RPMI8226 (cell line): ENCODE measurements around the gene NEO1.
"Not testable (repeated sequence)": the region's sequence is repeated elsewhere in the genome, so short reads cannot be mapped to it uniquely, and the experiment has no call there.

Experiments used
- DNase-seq: peaks from one replicate; pipeline ENCODE4 v3.0.0-alpha.2; 2015

NEO1 gene

DNA sequence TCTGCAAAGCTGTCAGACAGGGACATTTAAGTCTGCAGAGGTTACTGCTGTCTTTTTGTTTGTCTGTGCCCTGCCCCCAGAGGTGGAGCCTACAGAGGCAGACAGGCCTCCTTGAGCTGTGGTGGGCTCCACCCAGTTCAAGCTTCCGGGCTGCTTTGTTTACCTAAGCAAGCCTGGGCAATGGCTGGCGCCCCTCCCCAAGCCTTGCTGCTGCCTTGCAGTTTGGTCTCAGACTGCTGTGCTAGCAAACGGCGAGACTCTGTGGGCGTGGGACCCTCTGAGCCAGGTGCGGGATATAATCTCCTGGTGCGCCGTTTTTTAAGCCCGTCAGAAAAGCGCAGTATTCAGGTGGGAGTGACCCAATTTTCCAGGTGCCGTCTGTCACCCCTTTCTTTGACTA is 169.2 kb downstream of the NEO1 start:
- DNase-seq: not testable (repeated sequence)

DNA sequence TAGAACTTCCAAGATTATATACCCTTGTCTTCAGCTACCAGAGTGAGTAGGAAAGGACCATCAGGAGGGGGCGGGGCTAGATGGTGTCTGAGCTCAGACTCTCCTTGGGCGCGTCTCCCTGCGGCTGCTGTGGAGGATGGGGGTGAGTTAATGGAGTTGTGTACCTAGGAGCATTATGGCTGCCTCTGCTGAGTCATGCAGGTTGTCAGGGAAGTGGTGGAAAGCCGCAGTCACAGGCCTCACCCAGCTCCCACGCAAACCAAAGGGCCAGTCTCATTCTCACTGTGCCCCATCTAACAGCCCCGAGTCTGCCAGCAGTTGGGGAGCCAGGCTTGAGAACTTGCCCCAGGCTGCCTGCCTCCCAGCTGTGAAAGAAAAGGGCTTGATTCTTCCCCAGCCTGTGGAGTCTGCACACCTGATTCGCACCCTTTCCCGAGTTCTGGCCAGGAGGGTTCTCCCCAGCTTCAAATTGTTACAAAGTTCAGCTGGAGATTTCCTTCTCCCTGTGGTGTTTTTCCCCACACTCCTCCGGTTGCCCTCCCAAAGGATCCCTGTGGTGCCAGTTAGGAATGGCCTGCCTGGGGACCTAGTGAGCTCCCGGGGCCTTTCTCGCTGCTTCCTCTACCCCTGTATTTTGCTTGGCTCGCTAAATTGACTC is 173.2 kb downstream of the NEO1 start:
- DNase-seq: no peak

DNA sequence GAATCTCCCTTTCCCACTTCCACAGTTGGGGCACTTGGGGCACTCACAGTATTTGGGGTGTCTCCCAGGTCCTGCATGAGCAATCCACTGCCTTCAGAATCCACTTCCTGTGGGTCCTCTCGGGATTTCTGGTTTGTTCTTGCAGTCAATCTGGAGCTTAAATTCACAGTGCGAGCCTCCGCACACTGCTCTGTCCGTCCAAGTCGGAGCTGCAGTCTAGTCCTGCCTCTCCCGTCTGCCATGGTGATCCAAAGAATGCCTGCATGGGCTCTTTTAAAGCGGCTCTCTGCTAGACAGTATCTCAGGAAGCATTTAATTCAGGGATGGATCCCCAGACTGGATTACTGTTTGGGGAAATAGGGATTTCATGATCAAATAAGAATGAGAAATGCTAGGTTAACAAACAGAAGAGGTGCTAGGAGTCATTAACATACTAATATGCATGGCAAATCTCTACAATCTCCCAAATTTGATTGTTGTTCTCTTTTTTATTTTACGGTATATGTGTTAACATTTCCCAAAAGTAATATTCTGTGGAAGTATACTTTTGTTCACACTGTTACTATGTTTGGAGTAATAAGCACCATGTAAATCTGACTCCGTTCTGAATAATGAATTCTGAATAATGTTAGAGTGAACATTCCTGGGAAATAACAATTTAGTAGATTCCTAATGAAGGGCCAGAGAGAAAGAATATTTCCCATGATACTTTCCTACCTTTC is 174.0 kb downstream of the NEO1 start:
- no peak for DNase-seq

DNA sequence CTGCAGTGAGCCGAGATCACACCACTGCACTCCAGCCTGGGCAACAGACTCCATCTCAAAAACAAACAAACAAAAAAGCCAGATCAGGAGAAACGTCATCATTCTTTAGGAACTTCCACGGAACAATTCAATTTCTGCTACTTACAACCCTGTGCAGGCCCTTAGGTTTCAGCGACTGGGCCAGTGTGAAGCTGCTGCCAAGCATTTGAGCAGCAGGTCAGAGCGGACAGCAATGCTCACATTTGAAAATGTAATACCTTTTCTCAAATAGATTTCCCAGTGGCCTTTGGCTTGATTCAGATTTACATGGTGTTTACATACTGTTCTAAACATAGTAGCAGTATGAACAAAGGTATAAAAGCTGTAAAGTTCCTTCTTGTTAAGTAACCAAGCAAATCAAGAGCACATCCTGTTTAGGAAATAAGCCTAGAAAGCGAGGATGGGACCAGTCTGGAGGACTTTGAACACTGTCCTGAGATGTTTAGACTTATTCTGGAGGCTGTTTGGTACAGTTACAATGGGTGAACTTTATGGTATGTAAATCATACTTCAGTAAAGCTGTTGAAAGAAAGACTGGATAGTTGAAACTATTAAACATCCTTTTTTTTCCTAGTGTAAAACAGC is 175.3 kb downstream of the NEO1 start:
- DNase-seq: no peak

DNA sequence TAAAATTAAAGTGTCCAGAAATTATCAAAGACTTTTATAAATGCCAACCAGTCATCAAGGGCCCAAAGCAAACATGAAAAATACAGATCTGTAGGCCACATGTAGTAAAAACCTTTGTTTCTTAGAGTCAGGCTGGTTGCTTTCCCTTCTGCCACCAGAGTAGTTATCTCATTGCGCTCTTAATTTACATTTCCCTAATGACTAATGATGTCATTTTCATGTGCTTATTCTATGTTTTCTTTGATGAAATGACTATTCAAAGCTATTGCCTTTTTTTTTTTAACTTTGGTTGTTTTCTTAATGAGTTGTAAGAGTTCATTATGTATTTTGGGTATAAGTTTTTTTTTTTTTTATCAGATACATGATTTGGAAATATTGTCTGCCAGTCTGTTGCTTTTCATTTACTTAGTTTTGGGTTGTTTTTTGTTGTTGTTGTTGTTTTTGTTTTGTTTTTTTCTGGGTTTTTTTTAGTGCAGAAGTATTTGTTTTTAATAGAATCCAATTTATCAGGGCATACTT is 175.9 kb downstream of the NEO1 start:
- DNase-seq: no peak

DNA sequence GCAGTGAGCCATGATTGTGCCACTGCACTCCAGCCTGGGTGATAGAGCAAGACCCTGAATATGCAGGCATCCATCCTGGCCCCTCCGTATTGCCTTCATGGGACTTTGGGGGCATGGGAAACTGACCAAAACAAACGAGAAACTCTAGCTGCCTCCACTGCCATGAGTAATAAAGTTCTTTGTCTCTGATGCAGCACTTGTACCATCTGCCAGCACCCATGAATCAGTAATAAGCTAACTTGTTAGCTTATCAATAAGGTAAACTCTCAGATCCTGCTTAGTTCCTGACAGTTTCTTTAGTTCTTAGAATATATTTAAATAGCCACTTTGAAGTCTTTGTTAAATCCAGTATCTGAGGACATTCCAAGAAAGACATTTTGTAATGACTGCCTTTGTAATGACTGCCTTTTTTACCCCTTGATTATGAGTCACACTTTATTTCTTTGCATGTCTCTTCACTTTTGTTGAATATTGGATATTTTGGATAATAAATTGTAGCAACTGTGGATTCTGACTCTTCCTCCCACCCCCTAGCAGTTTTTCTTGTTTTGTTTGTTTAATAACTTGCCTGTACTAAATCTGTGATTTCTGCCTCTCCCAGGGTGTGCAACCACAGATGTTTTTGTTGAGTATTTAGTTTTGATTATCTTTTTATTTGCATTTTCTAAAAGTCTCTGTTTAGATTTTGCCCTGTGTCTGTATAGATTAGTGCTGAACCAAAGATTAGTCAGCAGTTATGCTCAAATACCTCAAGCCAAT is 179.6 kb downstream of the NEO1 start:
- no peak for DNase-seq

DNA sequence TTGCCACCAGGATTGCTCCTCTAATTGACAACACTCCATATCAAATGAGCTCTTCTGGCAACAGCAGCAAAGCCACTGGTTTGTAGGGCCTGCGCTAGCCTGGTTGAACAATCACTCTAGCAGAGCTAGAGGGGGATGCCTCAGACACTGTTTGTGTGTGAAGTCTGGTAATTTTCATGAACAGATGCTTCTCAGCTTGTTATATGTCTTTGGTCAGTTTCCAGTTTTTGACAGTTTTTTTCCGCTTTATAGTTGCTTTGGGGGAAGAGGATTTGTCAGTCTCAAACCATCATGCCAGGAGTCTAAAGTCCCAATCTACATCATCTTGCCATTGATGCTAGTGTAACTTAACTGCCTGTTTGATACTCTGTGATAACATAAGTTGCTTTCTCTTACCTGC is 180.5 kb downstream of the NEO1 start:
- no peak for DNase-seq

DNA sequence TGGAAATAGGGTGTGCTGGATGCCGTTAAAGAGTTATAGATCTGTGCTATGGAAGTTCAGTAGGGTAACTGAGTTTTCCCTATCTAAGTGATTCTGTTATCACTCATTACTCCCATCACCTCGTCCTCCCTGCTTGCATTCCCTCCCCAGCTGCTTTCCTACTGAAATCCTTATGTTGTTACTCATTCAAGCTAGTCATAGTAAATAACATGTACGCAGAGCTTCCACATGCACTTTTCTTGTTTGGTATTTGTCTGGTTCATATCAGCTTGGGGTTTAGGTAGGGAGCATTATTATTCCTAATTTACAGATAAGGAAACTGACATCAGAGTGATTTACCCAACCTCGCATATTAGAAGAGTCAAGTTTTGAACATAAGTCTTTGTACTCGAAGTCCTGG is 181.4 kb downstream of the NEO1 start:
- no peak for DNase-seq

DNA sequence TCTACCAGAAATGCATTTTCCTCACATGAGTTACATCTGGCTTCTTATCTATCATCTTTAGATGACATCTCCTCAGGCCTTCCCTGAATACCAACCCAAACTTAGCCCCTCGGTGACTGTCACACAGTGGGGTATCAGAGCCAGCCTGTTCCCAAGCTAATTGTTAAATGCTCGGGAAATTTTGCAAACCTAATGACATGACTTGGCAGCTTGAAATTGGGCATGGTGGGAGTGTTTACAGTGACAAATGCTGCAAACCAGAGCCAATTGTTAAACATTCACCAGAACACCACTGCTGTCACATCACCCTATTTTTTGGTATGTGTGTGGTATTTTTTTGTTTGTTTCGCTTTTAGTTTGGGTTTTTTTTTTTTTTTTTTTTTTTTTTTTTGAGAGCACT is 185.6 kb downstream of the NEO1 start:
- no peak for DNase-seq

DNA sequence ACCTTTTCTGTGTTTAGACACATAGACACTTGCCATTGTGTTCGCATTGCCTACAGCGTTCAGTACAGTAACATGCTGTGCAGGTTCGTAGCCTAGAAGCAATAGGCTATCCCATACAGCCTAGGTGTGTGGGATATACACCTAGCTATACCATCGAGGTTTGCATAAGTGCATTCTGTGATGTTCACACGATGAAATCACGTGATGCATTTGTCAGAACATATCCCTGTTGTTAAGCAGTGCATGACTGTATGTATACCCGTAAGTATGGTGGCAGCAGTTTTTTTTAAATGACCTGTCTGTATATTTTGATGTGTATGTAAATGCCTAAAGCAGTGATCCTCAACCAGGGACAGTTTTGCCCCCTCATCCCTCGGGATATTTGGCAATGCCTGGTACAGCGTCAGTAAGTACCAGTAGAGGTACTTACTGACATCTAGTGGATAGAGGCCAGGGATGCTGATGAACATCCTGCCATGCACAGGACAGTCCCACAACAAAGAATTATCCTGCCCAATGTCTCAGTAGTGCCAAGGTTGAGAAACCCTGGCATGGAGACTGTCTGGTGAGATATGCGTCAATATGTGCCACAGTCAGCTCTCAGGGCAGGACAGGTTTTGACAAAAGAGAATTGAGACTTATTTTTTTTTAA is 187.4 kb downstream of the NEO1 start:
- DNase-seq: no peak

DNA sequence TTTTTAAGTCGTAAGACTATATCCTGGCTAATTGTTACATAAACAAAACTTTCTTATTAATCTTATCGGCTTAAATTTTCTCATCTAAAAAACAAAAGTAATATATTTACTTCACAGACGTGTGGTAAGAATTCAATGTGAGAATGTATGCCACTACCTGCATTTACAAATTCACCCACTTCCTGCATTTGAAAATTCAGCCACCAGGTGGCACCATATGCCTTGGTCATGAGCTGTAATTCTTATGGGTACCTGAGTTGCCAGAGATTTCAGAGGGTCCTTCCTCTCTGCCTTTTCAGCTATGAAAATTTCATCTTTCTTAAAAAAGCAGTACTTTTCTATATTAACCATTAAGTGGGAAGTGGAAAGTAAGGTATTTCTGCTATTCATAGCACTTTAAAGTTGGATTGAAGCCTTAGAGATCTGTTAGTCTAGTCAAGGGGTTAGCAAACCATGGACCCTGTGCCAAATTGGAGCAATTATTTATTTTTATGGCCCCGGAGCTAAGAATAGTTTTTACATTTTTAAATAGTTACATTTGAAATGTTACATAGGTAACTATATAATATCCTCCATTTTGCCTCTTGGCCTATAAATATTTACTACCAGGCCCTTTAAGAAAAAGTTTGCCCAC is 188.7 kb downstream of the NEO1 start:
- DNase-seq: peak; percentile 85

DNA sequence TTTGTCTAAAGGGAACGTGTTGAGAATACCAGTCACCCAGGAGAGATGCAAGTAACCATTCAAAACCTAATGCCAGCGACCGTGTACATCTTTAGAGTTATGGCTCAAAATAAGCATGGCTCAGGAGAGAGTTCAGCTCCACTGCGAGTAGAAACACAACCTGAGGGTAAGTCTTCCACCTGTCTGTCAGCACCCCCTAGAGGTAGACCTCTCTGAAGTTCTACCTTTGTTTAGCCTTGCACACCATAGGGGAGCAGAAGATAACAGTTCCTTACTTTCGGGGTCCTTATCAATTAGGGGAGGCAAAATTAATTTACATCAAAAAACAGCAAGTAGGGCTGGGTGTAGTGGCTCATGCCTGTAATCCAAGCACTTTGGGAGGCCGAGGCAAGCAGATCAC is 192.1 kb downstream of the NEO1 start:
- peak; percentile 59 for DNase-seq

DNA sequence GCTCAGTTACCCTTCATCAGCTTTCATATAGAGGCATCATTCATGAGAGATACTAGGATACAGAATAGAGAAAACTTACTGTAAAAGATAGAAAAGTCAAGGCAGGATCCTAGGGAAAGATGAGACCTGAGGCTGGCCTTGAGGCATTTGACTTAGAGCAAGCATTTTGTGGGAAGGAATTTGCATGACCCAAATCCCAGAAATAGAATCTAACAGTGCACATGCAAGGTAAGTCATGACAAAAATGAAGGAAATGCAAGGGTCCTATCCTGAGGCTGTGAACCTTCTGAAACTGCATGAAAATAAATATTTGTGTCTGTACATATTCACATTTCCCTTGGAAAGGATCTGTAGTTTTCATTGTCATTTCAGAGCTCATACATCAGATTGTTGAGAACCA is 194.2 kb downstream of the NEO1 start:
- DNase-seq: no peak

DNA sequence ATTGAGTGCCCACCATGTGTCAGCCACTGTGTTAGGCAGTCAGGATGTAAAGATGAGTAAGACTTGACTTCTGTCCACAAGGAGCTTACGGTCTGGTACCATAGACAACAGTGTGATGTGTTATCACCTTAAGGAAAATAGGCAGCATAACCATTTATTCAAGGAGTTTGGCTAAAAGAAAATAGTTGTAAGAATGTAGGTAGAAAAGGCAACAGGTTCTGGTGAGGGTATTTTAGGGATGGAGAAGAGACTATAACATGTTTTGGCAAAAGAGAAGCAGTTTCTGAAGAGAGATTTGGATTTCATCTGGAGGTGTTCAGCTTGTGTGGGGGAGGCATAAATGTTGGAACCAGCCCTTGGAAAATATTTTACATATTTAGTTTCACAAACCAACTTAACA is 194.6 kb downstream of the NEO1 start:
- no peak for DNase-seq

DNA sequence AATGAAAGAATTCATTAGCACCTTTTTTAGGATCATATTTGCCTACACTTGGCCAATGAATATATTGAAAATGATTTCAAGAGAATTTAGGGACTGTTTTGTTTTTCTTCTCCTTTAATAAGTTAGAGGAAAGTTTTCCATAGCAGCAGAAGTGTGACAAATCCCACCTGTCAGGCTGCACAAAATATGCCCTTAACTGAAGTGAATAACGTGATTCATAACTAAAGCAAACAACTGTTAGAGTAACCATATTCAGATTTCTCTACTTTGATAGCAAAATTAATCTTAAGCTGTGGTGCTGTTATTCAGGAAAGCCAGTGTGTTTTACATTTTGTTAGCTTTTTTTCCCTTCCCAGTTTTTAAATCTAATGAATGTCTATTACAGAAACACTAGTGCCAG is 195.1 kb downstream of the NEO1 start:
- no peak for DNase-seq

DNA sequence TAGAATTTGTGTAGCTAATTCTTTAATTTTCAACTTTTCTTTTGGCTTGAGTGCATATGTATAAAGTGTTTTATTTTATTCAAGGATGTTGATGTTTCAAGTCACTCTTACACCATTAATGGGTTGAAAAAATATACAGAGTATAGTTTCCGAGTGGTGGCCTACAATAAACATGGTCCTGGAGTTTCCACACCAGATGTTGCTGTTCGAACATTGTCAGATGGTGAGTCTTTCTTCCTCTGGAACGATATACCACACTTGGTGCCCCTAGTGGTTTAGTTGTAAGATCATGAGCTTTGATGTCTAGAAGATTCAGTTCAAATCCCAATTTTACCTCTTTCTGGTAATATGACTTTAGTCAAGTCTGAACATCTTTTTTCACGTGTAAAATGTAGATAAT is 197.2 kb downstream of the NEO1 start:
- no peak for DNase-seq

DNA sequence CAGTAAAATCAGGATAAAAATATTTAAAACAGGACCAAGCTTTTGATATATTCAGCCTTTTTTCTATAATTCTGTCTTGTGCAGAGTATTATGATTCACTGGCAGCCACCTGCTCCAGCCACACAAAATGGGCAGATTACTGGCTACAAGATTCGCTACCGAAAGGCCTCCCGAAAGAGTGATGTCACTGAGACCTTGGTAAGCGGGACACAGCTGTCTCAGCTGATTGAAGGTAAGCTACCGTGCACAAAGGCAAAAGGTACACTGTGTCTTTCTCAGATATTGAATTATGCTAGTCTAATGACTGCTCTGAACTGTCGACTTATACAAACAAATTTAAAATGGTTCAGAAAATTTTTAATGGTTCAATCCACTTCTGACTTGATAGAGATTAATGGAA is 202.3 kb downstream of the NEO1 start:
- no peak for DNase-seq

DNA sequence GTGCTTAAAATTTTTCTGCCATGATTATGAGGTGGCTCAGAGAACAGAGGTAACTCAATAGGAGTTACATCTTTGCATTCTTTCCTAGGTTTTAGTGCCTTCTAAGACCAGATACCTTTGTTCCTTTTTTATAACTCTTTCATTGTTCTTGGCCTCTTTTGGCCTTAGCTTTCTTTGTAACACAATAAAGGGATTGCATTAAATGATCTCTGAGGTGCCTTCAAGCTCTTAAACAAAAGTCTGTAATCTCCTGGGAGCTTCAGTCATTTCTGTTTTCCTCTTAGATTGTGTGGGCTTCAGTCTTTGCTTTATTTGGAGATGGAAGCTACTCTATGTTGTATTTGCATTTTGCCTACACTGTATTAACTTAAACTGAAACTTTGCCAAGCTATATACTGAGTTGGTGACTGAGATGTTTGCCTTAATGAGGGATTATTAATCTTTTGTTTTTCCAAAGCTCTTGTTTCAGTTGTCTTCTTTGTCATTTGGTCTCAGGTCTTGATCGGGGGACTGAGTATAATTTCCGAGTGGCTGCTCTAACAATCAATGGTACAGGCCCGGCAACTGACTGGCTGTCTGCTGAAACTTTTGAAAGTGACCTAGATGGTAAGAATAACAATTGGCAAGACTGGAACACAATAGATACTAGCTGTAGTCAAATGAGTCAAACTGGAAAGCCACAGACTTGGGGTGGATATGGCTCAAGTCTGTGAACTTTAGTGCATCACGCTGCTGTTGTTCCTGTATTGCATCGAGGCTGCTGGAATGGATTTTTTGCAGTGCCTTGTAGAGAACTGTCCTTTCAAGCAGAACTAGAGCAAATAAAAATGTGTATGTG is 206.2 kb downstream of the NEO1 start:
- no peak for DNase-seq

DNA sequence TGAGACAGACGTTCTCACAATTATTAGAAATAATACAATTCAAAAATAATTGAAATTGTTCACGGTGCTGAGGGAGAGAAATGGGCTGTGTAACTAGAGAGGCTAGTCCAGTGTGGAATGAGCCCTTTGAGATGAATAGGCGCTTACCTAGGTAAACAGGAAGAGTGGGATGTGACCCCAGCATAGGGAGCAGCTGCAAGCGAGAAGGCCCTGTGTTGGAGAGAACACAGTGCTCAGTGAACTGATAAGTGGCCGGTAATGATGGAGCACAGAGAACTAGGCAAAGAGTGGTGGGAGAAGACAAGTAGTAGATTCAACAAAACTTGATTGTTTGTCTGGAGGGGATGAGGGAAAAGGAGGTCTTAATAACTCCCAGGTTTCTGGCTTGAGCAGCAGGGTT is 212.6 kb downstream of the NEO1 start:
- DNase-seq: no peak

DNA sequence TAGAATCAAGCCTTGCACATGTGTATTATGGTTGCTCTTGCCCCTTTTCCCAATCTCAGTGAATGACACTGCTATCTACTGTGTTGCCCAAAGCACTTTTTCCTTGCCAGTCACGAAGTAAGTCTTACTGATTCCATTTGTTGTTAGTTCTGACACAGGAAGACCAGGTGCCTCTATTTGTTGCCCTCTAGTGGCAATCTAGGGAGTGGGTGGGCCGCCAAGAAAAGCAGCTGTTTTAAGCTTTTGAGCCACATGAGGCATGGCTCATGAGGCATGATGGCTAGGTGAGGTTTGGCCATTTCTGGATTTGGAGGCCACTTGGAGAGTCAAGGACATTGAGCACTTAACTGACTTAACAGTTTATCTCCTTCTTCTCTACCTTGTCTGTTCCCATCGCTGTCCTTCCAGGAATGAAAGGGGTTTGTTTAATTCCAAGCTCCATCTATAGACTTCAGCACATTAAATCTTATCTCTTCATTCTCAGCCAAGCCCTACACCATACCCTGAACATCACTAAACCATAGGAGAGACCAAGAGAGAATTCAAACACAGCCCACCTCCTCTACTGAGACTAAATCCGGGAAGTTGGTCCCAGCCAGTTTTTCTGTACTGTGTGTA is 213.4 kb downstream of the NEO1 start:
- DNase-seq: peak; percentile 79

DNA sequence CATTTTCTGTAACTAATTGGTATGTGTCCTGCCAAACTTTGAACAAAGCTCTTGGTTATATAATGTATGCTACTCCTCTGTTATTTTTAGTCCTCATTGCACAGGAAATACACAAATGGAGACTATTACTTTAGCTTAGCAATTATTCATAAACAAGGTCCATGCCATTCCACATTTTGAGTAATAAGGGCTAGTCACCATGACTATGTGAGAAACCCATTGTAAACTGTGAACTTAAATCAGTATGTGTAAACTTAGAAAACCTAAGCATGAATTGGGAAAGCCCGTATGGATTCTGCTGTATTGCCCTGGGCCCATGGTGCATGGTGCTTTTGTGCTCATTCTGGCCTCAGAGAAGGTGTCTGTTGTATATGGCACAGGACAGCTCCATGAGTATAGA is 216.2 kb downstream of the NEO1 start:
- no peak for DNase-seq
